ENCODE results near the gene ZNF862.
"Not testable (repeated sequence)": the region's sequence is repeated elsewhere in the genome, so short reads cannot be mapped to it uniquely, and the experiment has no call there.

The ZNF862 gene

DNA sequence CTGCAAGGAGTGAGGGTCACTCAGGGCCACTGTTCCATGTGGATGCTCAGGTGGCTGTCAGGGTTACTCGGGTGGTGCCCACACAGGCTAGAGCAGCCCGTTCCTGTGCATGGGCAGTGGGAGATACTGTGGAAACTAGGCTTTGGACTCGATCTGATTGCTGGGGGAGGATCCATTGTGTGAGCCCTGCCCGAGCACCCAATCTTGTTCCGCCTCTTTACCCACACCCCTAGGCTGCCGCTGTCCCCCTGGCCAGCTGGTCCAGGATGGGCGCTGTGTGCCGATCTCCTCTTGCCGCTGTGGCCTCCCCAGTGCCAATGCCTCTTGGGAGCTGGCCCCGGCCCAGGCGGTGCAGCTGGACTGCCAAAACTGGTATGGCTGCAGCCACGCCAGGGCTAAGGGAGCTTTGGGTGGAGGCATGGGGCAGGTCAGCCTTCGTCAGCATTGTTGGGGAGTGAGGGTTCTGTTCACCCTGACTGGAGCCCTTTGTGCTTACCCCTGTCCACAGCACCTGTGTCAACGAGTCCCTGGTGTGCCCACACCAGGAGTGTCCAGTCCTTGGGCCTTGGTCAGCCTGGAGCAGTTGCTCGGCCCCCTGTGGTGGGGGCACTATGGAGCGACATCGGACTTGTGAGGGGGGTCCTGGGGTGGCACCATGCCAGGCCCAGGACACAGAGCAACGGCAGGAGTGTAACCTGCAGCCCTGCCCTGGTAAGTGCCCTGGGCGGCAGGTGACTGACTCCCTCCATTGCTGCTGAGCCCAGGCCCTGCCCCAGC is 12.4 kb upstream of the ZNF862 start:
- DNase-seq, result no peak

- no peak for DNase-seq
Observed at GRCh38 chr7:149826344-149827088, 11.7 kb upstream of the ZNF862 start.

GRCh38 chr7:149827089-149827981 is 10.8 kb upstream of the ZNF862 start:
- no peak for DNase-seq

DNA sequence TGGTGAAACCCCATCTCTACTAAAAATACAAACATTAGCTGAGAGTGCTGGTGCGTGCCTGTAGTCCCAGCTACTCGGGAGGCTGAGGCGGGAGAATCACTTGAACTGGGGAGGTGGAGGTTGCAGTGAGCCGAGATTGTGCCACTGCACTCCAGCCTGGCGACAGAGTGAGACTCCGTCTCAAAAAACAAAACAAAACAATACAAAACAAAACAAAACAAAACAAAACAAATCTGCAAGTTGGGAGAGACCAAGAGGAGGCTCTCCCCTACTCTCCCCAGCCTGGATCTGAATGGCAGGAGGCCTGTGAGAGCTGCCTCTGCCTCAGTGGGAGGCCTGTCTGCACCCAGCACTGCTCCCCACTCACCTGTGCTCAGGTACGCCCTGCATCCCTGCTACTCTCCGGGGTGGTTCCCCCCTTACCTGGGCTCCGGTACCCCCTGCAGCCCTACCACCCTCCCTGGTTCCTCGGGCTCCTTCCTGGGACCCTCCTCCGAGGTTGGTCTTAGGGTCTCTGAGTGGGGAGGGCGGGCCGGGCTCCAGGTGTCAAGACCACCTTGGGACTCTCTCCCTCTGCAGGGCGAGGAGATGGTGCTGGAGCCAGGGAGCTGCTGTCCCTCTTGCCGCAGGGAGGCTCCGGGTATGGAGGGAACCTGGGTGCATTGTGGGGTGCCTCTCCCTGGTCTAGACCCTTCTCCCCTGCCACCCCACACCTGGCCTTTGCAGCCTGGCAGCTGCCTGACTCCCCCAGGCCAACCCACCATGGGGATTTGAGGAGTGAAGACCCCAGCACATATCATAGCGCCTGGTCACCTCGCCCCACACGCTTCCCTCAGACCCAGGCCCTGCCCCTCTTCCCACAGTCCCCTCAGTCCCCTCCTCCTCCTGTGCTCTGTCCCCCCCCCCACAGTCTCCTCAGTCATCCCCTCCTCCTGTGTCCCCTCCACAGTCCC is 9.5 kb upstream of the ZNF862 start:
- no peak for DNase-seq

DNA sequence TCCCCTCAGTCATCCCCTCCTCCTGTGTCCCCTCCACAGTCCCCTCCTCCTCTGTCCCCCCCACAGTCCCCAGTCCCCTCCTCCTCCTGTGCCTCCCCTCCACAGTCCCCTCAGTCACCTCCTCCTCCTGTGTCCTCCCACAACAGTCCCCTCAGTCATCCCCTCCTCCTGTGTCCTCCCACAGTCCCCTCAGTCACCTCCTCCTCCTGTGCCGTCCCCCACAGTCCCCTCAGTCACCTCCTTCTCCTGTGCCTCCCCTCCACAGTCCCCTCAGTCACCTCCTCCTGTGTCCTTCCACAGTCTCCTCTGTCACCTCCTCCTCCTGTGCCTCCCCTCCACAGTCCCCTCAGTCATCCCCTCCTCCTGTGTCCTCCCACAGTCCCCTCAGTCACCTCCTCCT is 7.6 kb upstream of the ZNF862 start:
- not testable (repeated sequence) for DNase-seq

DNA sequence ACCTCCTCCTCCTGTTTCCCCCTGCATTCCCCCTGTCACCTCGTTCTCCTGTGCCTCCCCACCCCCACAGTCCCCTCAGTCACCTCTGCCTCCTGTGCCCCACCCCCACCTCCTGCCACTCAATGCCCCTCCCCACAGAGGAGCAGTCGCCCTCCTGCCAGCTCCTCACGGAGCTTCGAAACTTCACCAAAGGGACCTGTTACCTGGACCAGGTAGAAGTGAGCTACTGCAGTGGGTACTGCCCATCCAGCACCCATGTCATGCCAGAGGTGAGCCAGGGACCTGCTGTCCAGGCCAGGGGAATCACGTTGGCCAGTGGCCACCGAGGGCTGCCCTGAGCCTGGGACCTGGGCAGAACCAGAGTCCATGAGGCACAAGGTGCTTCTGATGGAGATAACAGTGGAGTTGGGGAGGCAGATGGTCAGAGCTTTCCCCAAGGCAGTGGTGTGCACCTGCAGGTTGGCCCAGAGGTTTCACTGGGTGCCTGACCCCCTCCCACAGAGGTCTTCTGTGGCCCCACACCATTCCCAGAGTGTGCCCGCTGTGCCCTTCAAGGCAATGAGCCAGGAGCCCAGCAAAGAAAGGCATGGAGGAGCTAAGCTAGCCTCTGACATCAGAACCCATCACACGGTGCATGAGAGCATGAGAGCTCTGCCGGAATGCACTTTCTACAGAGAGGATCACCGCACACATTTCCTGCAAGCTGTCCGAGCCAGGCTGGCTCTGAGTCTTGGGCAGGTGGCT is 7.0 kb upstream of the ZNF862 start:
- DNase-seq, result no peak

- no peak for DNase-seq
Observed at GRCh38 chr7:149831741-149832219, 6.4 kb upstream of the ZNF862 start.

GRCh38 chr7:149832332-149833041 is 5.7 kb upstream of the ZNF862 start:
- DNase-seq, result no peak

DNA sequence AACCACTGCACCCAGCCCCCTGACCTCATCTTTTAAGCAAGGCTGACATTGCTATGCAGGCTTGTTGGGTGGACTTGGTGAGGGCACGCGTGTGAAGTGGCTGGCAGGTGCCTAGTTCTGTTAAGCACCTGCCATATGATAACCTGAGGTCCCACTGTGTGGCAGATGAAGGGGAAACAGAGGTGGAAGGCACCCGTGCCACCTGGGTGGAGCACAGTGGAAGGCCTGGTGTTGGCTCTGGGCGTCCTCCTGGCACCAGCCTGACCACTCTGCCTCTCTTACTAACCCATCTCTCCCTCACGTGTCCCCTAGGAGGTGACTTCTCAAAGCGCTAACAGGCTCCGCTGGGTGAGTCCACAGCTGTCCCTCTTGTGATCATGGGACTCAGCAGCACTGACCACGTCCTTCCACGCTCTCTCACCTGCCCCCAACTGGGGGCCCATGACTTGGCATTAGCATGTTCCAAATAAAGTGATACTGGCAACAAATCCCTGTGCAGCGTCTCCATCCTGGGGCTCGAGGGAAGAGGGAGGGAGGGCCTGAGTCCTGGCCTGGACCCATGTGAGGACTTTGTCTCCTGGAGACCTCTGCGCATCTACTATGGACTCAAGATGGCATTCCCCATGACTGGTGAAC is 4.6 kb upstream of the ZNF862 start:
- no peak for DNase-seq

DNA sequence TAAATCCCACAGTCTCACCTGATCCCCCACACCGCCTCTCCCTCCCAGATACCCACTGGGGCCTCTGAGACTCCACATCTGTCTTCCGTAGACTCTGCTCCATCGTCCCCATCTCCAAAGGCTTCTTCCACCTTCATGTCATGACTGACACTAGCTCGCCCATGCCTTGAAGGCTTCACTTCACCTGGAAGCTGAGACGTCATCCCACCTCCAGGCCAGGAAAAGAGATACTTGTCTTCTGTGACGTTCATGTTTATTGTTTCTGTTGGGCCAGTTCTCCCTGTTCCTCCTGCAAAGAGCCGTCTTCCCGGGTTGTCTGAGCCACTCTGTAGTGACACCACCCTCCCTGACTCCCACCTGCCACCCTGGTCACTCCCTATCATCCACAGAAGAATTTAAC is 3.6 kb upstream of the ZNF862 start:
- no peak for DNase-seq

DNA sequence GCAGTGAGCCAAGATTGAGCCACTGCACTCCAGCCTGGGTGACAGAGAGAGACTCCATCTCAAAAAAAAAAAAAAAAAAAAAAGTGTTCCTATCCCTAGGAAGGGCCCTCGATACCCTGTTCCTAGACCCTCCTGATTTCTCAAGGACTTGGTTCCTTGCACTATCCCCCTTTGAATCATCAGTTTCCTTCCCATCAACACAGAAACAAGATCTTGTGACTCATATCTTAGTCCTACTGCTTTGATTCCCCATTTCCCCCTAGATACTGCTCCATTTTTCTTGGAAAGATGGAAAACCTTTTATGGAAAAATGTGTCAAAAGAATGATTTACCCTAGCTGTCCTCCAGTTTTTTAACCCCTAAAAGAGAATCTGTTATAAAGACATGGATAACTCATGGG is 1.7 kb upstream of the ZNF862 start:
- DNase-seq, result no peak

DNA sequence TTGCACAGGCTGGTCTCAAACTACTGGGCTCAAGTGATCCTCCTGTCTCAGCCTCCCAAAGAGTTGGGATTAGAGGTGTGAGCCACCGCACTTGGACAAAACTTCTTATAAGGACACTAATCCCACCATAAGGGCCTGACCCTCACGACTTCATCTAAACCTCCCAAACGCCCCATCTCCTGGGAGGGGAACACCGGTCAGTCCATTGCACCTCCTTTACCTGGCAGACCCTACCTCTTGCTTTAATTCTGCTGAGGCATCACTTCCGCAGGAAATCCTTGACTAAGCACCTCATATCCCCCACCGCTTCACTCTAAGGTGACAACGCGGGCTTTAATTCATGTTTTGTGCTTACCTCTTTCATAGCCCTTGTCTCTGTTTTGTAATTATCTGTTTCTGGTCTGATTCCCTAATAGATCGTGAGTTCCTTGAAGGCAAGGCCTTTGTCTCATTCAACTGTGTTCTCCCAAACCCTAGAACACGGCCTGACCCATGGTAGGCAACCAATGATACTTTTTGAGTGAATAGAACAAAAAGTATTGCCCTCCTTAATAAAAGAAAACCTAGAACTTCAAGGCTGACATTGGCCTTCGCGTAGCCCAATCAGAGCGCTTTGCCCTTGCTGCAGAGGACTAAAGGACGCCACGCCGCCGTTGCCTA is 481 bp upstream of the ZNF862 start:
- DNase-seq, result no peak

- no peak for DNase-seq
Observed at GRCh38 chr7:149838992-149839408, 825 bp downstream of the ZNF862 start.

- no peak for DNase-seq
Observed at GRCh38 chr7:149839933-149840332, 1.8 kb downstream of the ZNF862 start.

DNA sequence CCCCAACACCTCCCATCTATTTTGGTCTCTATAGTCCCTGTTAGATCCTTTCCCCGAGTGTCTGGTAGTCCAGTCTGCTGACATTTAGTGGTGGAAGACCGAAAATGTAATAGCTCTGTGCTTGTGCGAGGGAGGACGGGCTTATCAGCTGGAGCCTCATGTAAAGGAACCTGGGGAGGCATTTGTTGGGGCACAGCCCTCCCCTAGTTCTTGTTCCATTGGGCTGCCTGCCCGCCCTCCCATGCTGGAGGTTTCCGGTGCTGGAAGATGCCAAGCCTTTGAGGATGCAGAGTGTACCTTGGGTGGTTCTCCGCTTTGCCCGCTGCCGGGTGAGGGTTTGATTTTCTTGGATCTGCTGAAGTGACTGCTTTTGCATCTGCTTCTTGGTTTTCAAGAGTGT is 5.4 kb downstream of the ZNF862 start:
- DNase-seq, result no peak

DNA sequence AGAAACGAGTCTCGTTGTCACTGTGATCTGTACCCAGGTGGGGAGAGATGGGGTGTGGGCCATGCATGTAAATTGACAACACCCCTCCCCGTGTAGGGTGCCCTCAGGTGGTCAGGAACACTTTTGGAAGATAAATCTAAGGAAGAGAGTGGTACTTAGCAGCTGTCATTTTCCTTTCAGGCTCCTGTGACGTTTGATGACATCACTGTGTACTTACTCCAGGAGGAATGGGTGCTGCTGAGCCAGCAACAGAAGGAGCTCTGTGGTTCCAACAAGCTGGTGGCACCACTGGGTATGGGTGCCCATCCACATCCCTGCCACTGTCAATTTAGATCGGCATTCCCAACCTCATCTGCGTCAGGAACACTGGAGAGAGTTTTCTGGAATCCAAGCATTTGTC is 6.3 kb downstream of the ZNF862 start:
- DNase-seq, result no peak

GRCh38 chr7:149845257-149845980 is 7.2 kb downstream of the ZNF862 start:
- DNase-seq, result no peak

GRCh38 chr7:149846021-149846420 is 7.8 kb downstream of the ZNF862 start:
- DNase-seq, result no peak

Data from activated CD4-positive, alpha-beta T cell treated with anti-CD3 and anti-CD28 coated beads, Interleukin-2, amount 50 U/mL, for 4 hours (primary cell).